ENCODE measurements around the gene USP9Y. TPM values are rescaled to one million over a fixed set of nuclear protein-coding genes. Genes with fewer than 3 reads are reported as not detected.

Gene USP9Y
- total and polyA plus RNA-seq, 2 donors (not counting 3 experiments of a cell fraction or from before 2014, with no cell fraction given): 13.6 to 17.4 TPM

- DNase-seq (ENCODE audit: low read depth, low spot score): no peak
- TF ChIP-seq FOS (IDR thresholded peaks at IDR 0.05; ENCODE audit: borderline replicate concordance, insufficient read depth, low read length) (no peak), EZH2 (IDR thresholded peaks at IDR 0.05; ENCODE audit: borderline replicate concordance, low read depth, low read length, severe bottlenecking) (no peak), POLR2A (IDR thresholded peaks at IDR 0.05; ENCODE audit: low read depth, low read length) (no peak), MAX (IDR thresholded peaks at IDR 0.05; ENCODE audit: insufficient read depth, insufficient read length) (no peak), CTCF (IDR thresholded peaks at IDR 0.05; ENCODE audit: extremely low read depth in 1 of 2, insufficient read depth in 1 of 2, low read depth in 1 of 2, low read length in 2 of 2) (no peak), POLR2AphosphoS5 (IDR thresholded peaks at IDR 0.05; ENCODE audit: insufficient read depth, low read depth, low read length) (no peak), MYC (IDR thresholded peaks at IDR 0.05; ENCODE audit: low read depth, low read length) (no peak), GATA2 (IDR thresholded peaks at IDR 0.05; ENCODE audit: insufficient read depth, insufficient read length, low read depth, low read length) (no peak), JUN (IDR thresholded peaks at IDR 0.05; ENCODE audit: borderline replicate concordance, insufficient read depth, insufficient read length, low read depth) (no peak)
- dilution Hi-C loops (cut with MboI; ENCODE audit: extremely low pct_ligation_motif_present, low sequenced_read_pairs) (no loop called here), intact Hi-C loops (cut with micrococcal nuclease) (no loop called here)
- Histone ChIP-seq H3K27me3 (ENCODE audit: control insufficient read depth in 2 of 2, insufficient read depth in 2 of 2, low read length in 2 of 2) (no peaks in the 10 kb centered on the region), H3K4me3 (replicated peaks in 1 of 3; ENCODE audit: insufficient read depth in 1 of 3, low read depth in 1 of 3, low read length in 3 of 3) (no peak overlapping the region), H3K4me2 (ENCODE audit: insufficient read depth, low read length) (no peak overlapping the region), H3K9me1 (replicated peaks; ENCODE audit: control insufficient read depth, extremely low read depth, insufficient read depth, low read length) (no peaks in the 10 kb centered on the region), H4K20me1 (replicated peaks; ENCODE audit: control insufficient read depth, extremely low read depth, insufficient read depth, low read length) (peaks cover 2% of the 10 kb centered on the region), H3K36me3 (ENCODE audit: control insufficient read depth in 2 of 2, extremely low read depth in 1 of 2, insufficient read depth in 2 of 2, low read length in 2 of 2) (no peaks in the 10 kb centered on the region), H2AFZ (ENCODE audit: low read depth, low read length) (no peak overlapping the region), H3K4me1 (ENCODE audit: control insufficient read depth, extremely low read depth, insufficient read depth, low read length) (no peaks in the 10 kb centered on the region), H3K9ac (replicated peaks; ENCODE audit: extremely low read depth, insufficient read depth, low read length) (no peak overlapping the region), H3K27ac (ENCODE audit: insufficient read depth, low read depth, low read length) (no peak overlapping the region), H3K79me2 (ENCODE audit: control insufficient read depth, insufficient read depth, low read length) (peaks cover 54% of the 10 kb centered on the region), H3K9me3 (replicated peaks; ENCODE audit: control insufficient read depth, insufficient read depth, low read length) (no peaks in the 10 kb centered on the region)
- FAIRE-seq: no peak
- no TSS peak for BruUV-seq (replicated peaks)
- POLR2A ChIA-PET: no interaction called here
- CTCF ChIA-PET: no interaction called here
Observed at GRCh38 chrY:12678111-12678510, 22.9 kb upstream of the USP9Y start.
